HG02840 (cell line): ENCODE measurements around the gene EBPL.
"Not testable (repeated sequence)": the region's sequence is repeated elsewhere in the genome, so short reads cannot be mapped to it uniquely, and the experiment has no call there.

ENCODE experiments used
- ATAC-seq: cut with Tn5 transposase; IDR thresholded peaks from one replicate; pipeline ENCODE4 v1.9.1; 2021; ENCODE audit warnings: mild to moderate bottlenecking, moderate library complexity, moderate number of reproducible peaks; ENCODE audit not compliant: unreplicated experiment, low FRiP score

The EBPL gene

GRCh38 chr13:49690995-49691784 lies at the start of gene EBPL:
Gene EBPL (minus strand): TSS chr13:49691486. CDS start chr13:49691424, 62 bp downstream.
- ATAC-seq = peak; percentile 91

GRCh38 chr13:49740870-49741269 lies 49.6 kb upstream of the EBPL start:
- no peak for ATAC-seq

- ATAC-seq = no peak
Observed at GRCh38 chr13:49739498-49740187, 48.4 kb upstream of the EBPL start.

- no peak for ATAC-seq
Observed at GRCh38 chr13:49733181-49733951, 42.1 kb upstream of the EBPL start.

- no peak for ATAC-seq
Observed at GRCh38 chr13:49731766-49732165, 40.5 kb upstream of the EBPL start.

- ATAC-seq = no peak
Observed at GRCh38 chr13:49716615-49717014, 25.3 kb upstream of the EBPL start.

- ATAC-seq = no peak
Observed at GRCh38 chr13:49714757-49715156, 23.5 kb upstream of the EBPL start.

- no peak for ATAC-seq
Observed at GRCh38 chr13:49711218-49711863, 20.1 kb upstream of the EBPL start.

GRCh38 chr13:49704264-49704663 lies 13.0 kb upstream of the EBPL start:
- ATAC-seq = not testable (repeated sequence)

GRCh38 chr13:49701491-49701890 lies 10.2 kb upstream of the EBPL start:
- ATAC-seq = no peak

- no peak for ATAC-seq
Observed at GRCh38 chr13:49697468-49697867, 6.2 kb upstream of the EBPL start.

- no peak for ATAC-seq
Observed at GRCh38 chr13:49694446-49694845, 3.2 kb upstream of the EBPL start.

- no peak for ATAC-seq
Observed at GRCh38 chr13:49693877-49694276, 2.6 kb upstream of the EBPL start.

GRCh38 chr13:49693191-49693733 lies 2.0 kb upstream of the EBPL start:
- no peak for ATAC-seq

GRCh38 chr13:49690133-49690994 lies 922 bp downstream of the EBPL start:
- peak; percentile 22 for ATAC-seq

GRCh38 chr13:49683489-49683888 lies 7.8 kb downstream of the EBPL start:
- no peak for ATAC-seq

GRCh38 chr13:49681842-49682435 lies 9.3 kb downstream of the EBPL start:
- no peak for ATAC-seq

GRCh38 chr13:49679246-49679645 lies 12.0 kb downstream of the EBPL start:
- no peak for ATAC-seq
